BJ (cell line): Measurements from ENCODE around the gene KCNT2. TPM values are rescaled to one million over a fixed set of nuclear protein-coding genes. Genes with fewer than 3 reads are reported as not detected.

Experiments used
- CTCF ChIA-PET: fragments of 350-600 bp; formaldehyde crosslinking; extraction: SDS; loops from one replicate; lab custom pipeline; 2021; ENCODE audit warnings: antibody characterized with exemption, inconsistent platforms; lab: Yijun Ruan, JAX
- POLR2A ChIA-PET: fragments of 300-600 bp; sonication (Branson Sonifier 250); formaldehyde crosslinking; extraction: SDS; loops from one replicate; lab custom pipeline; 2021; ENCODE audit warnings: antibody characterized with exemption; lab: Charles Lee
- DNase-seq: peaks from one replicate; pipeline ENCODE4 v3.0.0-alpha.2; 2011; ENCODE audit warnings: low read depth
- H3K27me3 ChIP-seq: 2 replicates; pipeline ENCODE4 v1.6.0; 2011; ENCODE audit warnings: low read length; ENCODE audit not compliant: control insufficient read depth, insufficient read depth
- H3K36me3 ChIP-seq: 2 replicates; pipeline ENCODE4 v1.5.1; 2011; ENCODE audit warnings: low read length; ENCODE audit not compliant: control insufficient read depth, insufficient read depth
- H3K4me3 ChIP-seq: 2 replicates; pipeline ENCODE4 v1.5.1; 2011; ENCODE audit warnings: low read depth, mild to moderate bottlenecking, control low read depth, low read length
- CTCF ChIP-seq: IDR thresholded peaks from 2 replicates; pipeline ENCODE4 v1.5.1; 2011; ENCODE audit warnings: low read depth, mild to moderate bottlenecking, control low read depth, inconsistent platforms, low read length, moderate library complexity; ENCODE audit not compliant: insufficient read depth
- polyA plus RNA-seq: library from polyadenylated mRNA; depleted of rRNA; stranded (reverse); fragments of >200 nt; gene quantifications from 2 replicates; pipeline ENCODE4 v1.2.3, GENCODE V29; 2011

Gene KCNT2
- polyA plus RNA-seq, 1 experiment: 0.66 TPM

GRCh38 chr1:196407358-196408051 lies 200.7 kb downstream of the KCNT2 start:
- ChIA-PET POLR2A (no interaction called here), CTCF (no interaction called here)
- H3K27me3 ChIP-seq: no peaks in the 10 kb centered on the region
- no peaks in the 10 kb centered on the region for H3K36me3 ChIP-seq
- peak; percentile 53 for DNase-seq
- no peak for TF ChIP-seq CTCF
- H3K4me3 ChIP-seq: no peak overlapping the region

GRCh38 chr1:196405839-196406238 lies 202.4 kb downstream of the KCNT2 start:
- CTCF ChIA-PET: no interaction called here

GRCh38 chr1:196403803-196404690 lies 204.2 kb downstream of the KCNT2 start:
- Histone ChIP-seq H3K4me3 (no peak overlapping the region), H3K27me3 (no peaks in the 10 kb centered on the region), H3K36me3 (no peaks in the 10 kb centered on the region)
- CTCF ChIA-PET: no interaction called here
- no peak for DNase-seq
- POLR2A ChIA-PET: no interaction called here
- TF ChIP-seq CTCF: no peak

More at GRCh38 chr1:196405839-196406238, 202.4 kb downstream of the KCNT2 start:
- no peak for TF ChIP-seq CTCF
- no peaks in the 10 kb centered on the region for H3K36me3 ChIP-seq
- POLR2A ChIA-PET: no interaction called here
- H3K27me3 ChIP-seq: no peaks in the 10 kb centered on the region
- DNase-seq: no peak
- no peak overlapping the region for H3K4me3 ChIP-seq

GRCh38 chr1:196401891-196402290 lies 206.3 kb downstream of the KCNT2 start:
- Histone ChIP-seq H3K4me3 (no peak overlapping the region), H3K27me3 (no peaks in the 10 kb centered on the region), H3K36me3 (no peaks in the 10 kb centered on the region)
- no peak for DNase-seq
- CTCF ChIA-PET: no interaction called here
- no peak for TF ChIP-seq CTCF
- POLR2A ChIA-PET: no interaction called here

- no peak overlapping the region for H3K4me3 ChIP-seq
- H3K36me3 ChIP-seq: no peaks in the 10 kb centered on the region
- DNase-seq: no peak
- ChIA-PET POLR2A (no interaction called here), CTCF (no interaction called here)
- no peaks in the 10 kb centered on the region for H3K27me3 ChIP-seq
- no peak for TF ChIP-seq CTCF
These were observed 206.8 kb downstream of the KCNT2 start for GRCh38 chr1:196401452-196401833.
